Measurements from ENCODE around the gene DRC1. TPM values are rescaled to one million over a fixed set of nuclear protein-coding genes. Genes with fewer than 3 reads are reported as not detected.

DRC1 gene
- polyA plus RNA-seq, 1 donor from 2014 or later, result 0.16 TPM

GRCh38 chr2:26480566-26481423 is 79.1 kb downstream of the DRC1 start:
- Histone ChIP-seq H3K4me3 (ENCODE audit: low read length) (no peak overlapping the region), H3K27me3 (ENCODE audit: insufficient read depth, low read depth, low read length) (no peaks in the 10 kb centered on the region), H3K4me2 (ENCODE audit: low read length) (no peak overlapping the region), H3K9me2 (ENCODE audit: insufficient read depth, low read length) (no peaks in the 10 kb centered on the region), H3K36me3 (ENCODE audit: insufficient read depth, low read length) (no peaks in the 10 kb centered on the region), H3K9me3 (ENCODE audit: low read length) (no peaks in the 10 kb centered on the region), H2AFZ (ENCODE audit: low read depth, low read length) (no peak overlapping the region), H3K79me2 (replicated peaks; ENCODE audit: insufficient read depth, low read length) (no peaks in the 10 kb centered on the region), H4K20me1 (ENCODE audit: insufficient read depth) (no peaks in the 10 kb centered on the region), H3K9ac (ENCODE audit: low read length) (no peak overlapping the region), H3F3A (ENCODE audit: insufficient read depth, low read length, poor library complexity, severe bottlenecking) (no peaks in the 10 kb centered on the region), H3K27ac (ENCODE audit: low read length) (no peak overlapping the region)
- TF ChIP-seq REST (IDR thresholded peaks at IDR 0.05; ENCODE audit: borderline replicate concordance) (no peak), EZH2 (IDR thresholded peaks at IDR 0.05; ENCODE audit: borderline replicate concordance, insufficient read depth, low read length, poor library complexity, severe bottlenecking) (no peak)

- Histone ChIP-seq H3K4me3 (ENCODE audit: low read length) (no peak overlapping the region), H3K27ac (ENCODE audit: low read length) (no peak overlapping the region), H3K36me3 (ENCODE audit: insufficient read depth, low read length) (no peaks in the 10 kb centered on the region), H3K4me2 (ENCODE audit: low read length) (no peak overlapping the region), H3K9ac (ENCODE audit: low read length) (no peak overlapping the region), H3K27me3 (ENCODE audit: insufficient read depth, low read depth, low read length) (no peaks in the 10 kb centered on the region), H3F3A (ENCODE audit: insufficient read depth, low read length, poor library complexity, severe bottlenecking) (no peaks in the 10 kb centered on the region), H3K79me2 (replicated peaks; ENCODE audit: insufficient read depth, low read length) (no peaks in the 10 kb centered on the region), H2AFZ (ENCODE audit: low read depth, low read length) (no peak overlapping the region), H4K20me1 (ENCODE audit: insufficient read depth) (no peaks in the 10 kb centered on the region), H3K9me2 (ENCODE audit: insufficient read depth, low read length) (no peaks in the 10 kb centered on the region), H3K9me3 (ENCODE audit: low read length) (no peaks in the 10 kb centered on the region)
- no peak for TF ChIP-seq POLR2AphosphoS5 (IDR thresholded peaks at IDR 0.05)
- no peak for TF ChIP-seq RAD21 (conservative IDR thresholded peaks at IDR 0.05)
- no peak for TF ChIP-seq EP300 (conservative IDR thresholded peaks at IDR 0.05; ENCODE audit: poor library complexity, severe bottlenecking)
- no peak for TF ChIP-seq REST (IDR thresholded peaks at IDR 0.05; ENCODE audit: borderline replicate concordance)
- TF ChIP-seq EZH2 (IDR thresholded peaks at IDR 0.05; ENCODE audit: borderline replicate concordance, insufficient read depth, low read length, poor library complexity, severe bottlenecking), result no peak
Observed at GRCh38 chr2:26481706-26482105, 80.0 kb downstream of the DRC1 start.

All from neural cell (in vitro differentiated cells).